A549 (cell line): ENCODE measurements around the gene PTPRF. TPM values are rescaled to one million over a fixed set of nuclear protein-coding genes. Genes with fewer than 3 reads are reported as not detected.

ENCODE experiments used
- ATAC-seq, 2 experiments: fragments of 200-7000 bp in 1 of 2; fragments of >200 bp in 1 of 2; cut with Nextera tagmentation in 1 of 2; cut with Tn5 transposase in 1 of 2; 3 replicates each; pipeline versions ENCODE4 v1.8.0 to v1.9.1; 2018 to 2020; ENCODE audit warnings: mild to moderate bottlenecking in 1 of 2, moderate library complexity in 1 of 2
- CTCF ChIA-PET: fragments of 300-600 bp; sonication (Branson Sonifier 250); formaldehyde crosslinking; extraction: SDS; loops from one replicate; lab custom pipeline; 2021; ENCODE audit warnings: antibody characterized with exemption, inconsistent platforms; lab: Yijun Ruan, JAX
- POLR2A ChIA-PET: fragments of 350-600 bp; formaldehyde crosslinking; extraction: SDS; loops from one replicate; lab custom pipeline; 2021; ENCODE audit warnings: antibody characterized with exemption, inconsistent platforms; lab: Yijun Ruan, JAX
- DNase-seq, 2 experiments: peaks; one replicate each; pipeline versions ENCODE4 v3.0.0 to v3.0.0-alpha.2; 2011 to 2016; ENCODE audit warnings: low read depth in 1 of 2, low spot score in 1 of 2
- FAIRE-seq: peaks from 2 replicates; lab custom pipeline; 2011; peaks lifted over from hg19 to GRCh38; lab: Jason Lieb, UNC
- H3K27ac ChIP-seq, 2 experiments: fragments of >200 bp; sonication (Bioruptor Twin); formaldehyde crosslinking; 3 replicates each; pipeline ENCODE4 v1.5.1; 2016 to 2017
- H3K4me1 ChIP-seq: fragments of >200 bp; sonication (Bioruptor Twin); formaldehyde crosslinking; 3 replicates; pipeline ENCODE4 v1.6.1; 2016
- H3K4me2 ChIP-seq: fragments of >200 bp; sonication (Bioruptor Twin); formaldehyde crosslinking; 3 replicates; pipeline ENCODE4 v1.6.1; 2016
- H3K4me3 ChIP-seq: fragments of >200 bp; sonication (Bioruptor Twin); formaldehyde crosslinking; 3 replicates; pipeline ENCODE4 v1.5.1; 2016
- H3K9me3 ChIP-seq: fragments of >200 bp; sonication (Bioruptor Twin); formaldehyde crosslinking; 3 replicates; pipeline ENCODE4 v1.6.1; 2016
- BHLHE40 ChIP-seq: IDR thresholded peaks from 2 replicates; pipeline ENCODE4 v1.6.1; 2012; ENCODE audit warnings: low read depth, low read length, inconsistent platforms
- CHD2 ChIP-seq: fragments of 150-350 bp; IDR thresholded peaks from 2 replicates; pipeline ENCODE4 v1.6.1; 2014; ENCODE audit warnings: low read length; ENCODE audit not compliant: partially characterized antibody
- CTCF ChIP-seq: fragments of >200 bp; sonication (Bioruptor Twin); formaldehyde crosslinking; IDR thresholded peaks from 3 replicates; pipeline ENCODE4 v1.5.1; 2016
- EHF ChIP-seq: fragments of 250-450 bp; sonication (Bioruptor Pico); IDR thresholded peaks from 2 replicates; pipeline ENCODE4 v1.5.0; 2020; ENCODE audit warnings: mild to moderate bottlenecking
- ELK1 ChIP-seq: fragments of 150-350 bp; IDR thresholded peaks from 2 replicates; pipeline ENCODE4 v1.6.1; 2014; ENCODE audit warnings: low read depth, mild to moderate bottlenecking, low read length
- FOXS1 ChIP-seq: fragments of 250-450 bp; sonication (Bioruptor Pico); IDR thresholded peaks from 2 replicates; pipeline ENCODE4 v1.5.0; 2020; ENCODE audit warnings: mild to moderate bottlenecking, moderate library complexity
- HDAC2 ChIP-seq: fragments of 200-600 bp; sonication (generic); IDR thresholded peaks from 2 replicates; pipeline ENCODE4 v1.6.1; 2016
- JUNB ChIP-seq: fragments of >200 bp; sonication (Bioruptor Twin); formaldehyde crosslinking; IDR thresholded peaks from 2 replicates; pipeline ENCODE4 v1.6.1; 2016
- KDM1A ChIP-seq: fragments of 200-600 bp; sonication (generic); IDR thresholded peaks from 2 replicates; pipeline ENCODE4 v1.6.1; 2016; ENCODE audit warnings: low read depth, mild to moderate bottlenecking
- KDM5A ChIP-seq: fragments of 200-600 bp; sonication (generic); IDR thresholded peaks from 2 replicates; pipeline ENCODE4 v1.6.1; 2016; ENCODE audit warnings: antibody characterized with exemption, mild to moderate bottlenecking
- MAFK ChIP-seq: fragments of 450-650 bp; IDR thresholded peaks from 2 replicates; pipeline ENCODE4 v1.6.1; 2014; ENCODE audit not compliant: partially characterized antibody
- MAZ ChIP-seq: fragments of 150-350 bp; IDR thresholded peaks from 2 replicates; pipeline ENCODE4 v1.6.1; 2014; ENCODE audit warnings: antibody characterized with exemption, low read depth, low read length, borderline replicate concordance
- NFE2L2 ChIP-seq: fragments of 150-350 bp; conservative IDR thresholded peaks from 2 replicates; pipeline ENCODE4 v1.6.1; 2014; ENCODE audit warnings: low read length
- PBX3 ChIP-seq: IDR thresholded peaks from 2 replicates; pipeline ENCODE4 v1.6.1; 2012
- POLR2AphosphoS2 ChIP-seq: conservative IDR thresholded peaks from 2 replicates; pipeline ENCODE4 v1.6.1; 2012; ENCODE audit warnings: low read length, improper control_type of control experiment, inconsistent platforms
- RAD21 ChIP-seq, 2 experiments: fragments of >200 bp in 1 of 2; sonication (Bioruptor Twin) in 1 of 2; formaldehyde crosslinking in 1 of 2; IDR thresholded peaks in 1 of 2; conservative IDR thresholded peaks in 1 of 2; 2 replicates in 1 of 2; 3 replicates in 1 of 2; pipeline ENCODE4 v1.6.1; 2012 to 2018; ENCODE audit warnings: inconsistent platforms in 1 of 2
- RCOR1 ChIP-seq: fragments of 150-350 bp; IDR thresholded peaks from 2 replicates; pipeline ENCODE4 v1.6.1; 2014; ENCODE audit warnings: antibody characterized with exemption, low read length, low read depth
- RFX5 ChIP-seq: fragments of 450-650 bp; IDR thresholded peaks from 2 replicates; pipeline ENCODE4 v1.7.1; 2014; ENCODE audit warnings: antibody characterized with exemption, mild to moderate bottlenecking, moderate library complexity
- SREBF2 ChIP-seq: fragments of 450-650 bp; IDR thresholded peaks from 2 replicates; pipeline ENCODE4 v1.6.1; 2014; ENCODE audit warnings: mild to moderate bottlenecking, moderate library complexity
- TFCP2L1 ChIP-seq: fragments of 250-450 bp; sonication (Bioruptor Pico); IDR thresholded peaks from 2 replicates; pipeline ENCODE4 v1.5.0; 2021; ENCODE audit warnings: mild to moderate bottlenecking
- ZC3H11A ChIP-seq: fragments of 450-650 bp; IDR thresholded peaks from 2 replicates; pipeline ENCODE4 v1.6.1; 2014; ENCODE audit warnings: antibody characterized with exemption, mild to moderate bottlenecking
- ZFP36 ChIP-seq: fragments of 450-650 bp; IDR thresholded peaks from 2 replicates; pipeline ENCODE4 v1.6.1; 2014; ENCODE audit warnings: borderline replicate concordance; ENCODE audit not compliant: partially characterized antibody
- ZSCAN20 ChIP-seq: fragments of 250-450 bp; sonication (Bioruptor Pico); IDR thresholded peaks from 2 replicates; pipeline ENCODE4 v1.8.0; 2022; ENCODE audit warnings: mild to moderate bottlenecking, moderate library complexity
- WGBS: methylation state at CpG from one replicate; pipeline ENCODE4 v1.1.6; 2017; ENCODE audit errors: missing lambda C conversion rate; 5-methylcytosine and 5-hydroxymethylcytosine counted together
- polyA plus RNA-seq, 4 experiments: library from polyadenylated mRNA; depleted of rRNA in 3 of 4; stranded (reverse); fragments of >200 nt; fragmentation: RNase III in 1 of 4; extraction: RNeasy Plus Mini Kit Qiagen cat#74134 plus additional on column Dnase treatment in 1 of 4; gene quantifications; 2 replicates in 3 of 4; 3 replicates in 1 of 4; pipeline ENCODE4 v1.2.3, GENCODE V29; 2011 to 2017
- TF ChIP-seq, protein P1 (sequence below): fragments of 450-650 bp; IDR thresholded peaks from 2 replicates; pipeline ENCODE4 v1.6.1; 2014; ENCODE audit warnings: antibody characterized with exemption
- TF ChIP-seq, protein P2 (sequence below): IDR thresholded peaks from 2 replicates; pipeline ENCODE4 v1.6.1; 2012; ENCODE audit warnings: low read depth, borderline replicate concordance

Gene PTPRF
- polyA plus RNA-seq, 2 of the 4 experiments (the other 2 are of a cell fraction), result 68.5 to 96.5 TPM

DNA sequence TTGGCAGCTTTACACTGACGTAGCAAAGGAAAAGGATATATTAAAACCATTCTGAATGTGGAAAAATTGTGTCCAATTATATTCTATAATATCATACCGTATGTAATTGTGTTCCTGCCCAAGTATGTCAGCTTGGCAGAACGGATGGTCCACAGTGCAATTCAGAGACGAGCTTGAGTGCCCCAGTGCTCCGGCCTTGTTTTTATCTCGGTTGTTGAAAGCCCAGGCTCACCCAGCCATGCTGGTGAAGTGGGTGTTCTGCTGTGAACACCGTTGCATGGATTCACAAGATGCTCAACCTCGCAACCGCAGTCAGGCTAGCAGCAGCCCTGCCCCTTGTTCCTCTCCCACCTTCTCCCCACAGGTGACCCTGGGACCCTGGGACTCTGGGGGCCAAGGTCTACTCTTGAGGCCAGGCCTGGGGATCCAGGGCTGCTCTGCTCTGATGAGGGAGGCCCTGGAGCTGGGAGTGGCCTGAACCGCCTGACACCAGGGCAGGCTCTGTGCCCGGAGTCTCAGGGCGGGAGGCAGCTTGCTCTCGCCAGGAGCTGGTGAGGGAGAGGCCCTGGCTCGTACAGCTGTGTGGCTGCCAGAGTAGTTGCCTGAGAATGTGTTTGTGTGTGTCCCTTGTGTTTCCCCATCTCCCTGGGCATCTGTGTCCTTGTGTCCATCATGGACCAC is 11.2 kb downstream of the PTPRF start (continued):
- TF ChIP-seq SREBF2 (no peak), RAD21 (conservative IDR thresholded peaks at IDR 0.05 in 1 of 2, IDR thresholded peaks at IDR 0.05 in 1 of 2) (no peak)

GRCh38 chr1:43542527-43543458 is 12.1 kb downstream of the PTPRF start:
- no peak for ATAC-seq
- ChIA-PET CTCF (interaction anchor here (0.8 to 1.2 kb wide), 3 partner anchors 10 to 28 kb away, joined by 3 read pairs; no protein-coding TSS in a partner anchor), POLR2A (no interaction called here)
- no peak overlapping the region for H3K4me3 ChIP-seq
- no peak for DNase-seq
- no peak for FAIRE-seq
- H3K4me2 ChIP-seq, result no peak overlapping the region
- WGBS, result 79% methylated on average over 9 of the region's 15 CpGs
- TF ChIP-seq HDAC2 (no peak), EHF (CRISPR knock-in tag) (no peak), TFCP2L1 (CRISPR knock-in tag) (no peak), SREBF2 (no peak), MAFK (no peak), BHLHE40 (no peak), FOXS1 (no peak), KDM5A (no peak), POLR2AphosphoS2 (no peak), CHD2 (no peak), RFX5 (no peak), ZC3H11A (no peak), JUNB (no peak)
- TF ChIP-seq, protein P1, sequence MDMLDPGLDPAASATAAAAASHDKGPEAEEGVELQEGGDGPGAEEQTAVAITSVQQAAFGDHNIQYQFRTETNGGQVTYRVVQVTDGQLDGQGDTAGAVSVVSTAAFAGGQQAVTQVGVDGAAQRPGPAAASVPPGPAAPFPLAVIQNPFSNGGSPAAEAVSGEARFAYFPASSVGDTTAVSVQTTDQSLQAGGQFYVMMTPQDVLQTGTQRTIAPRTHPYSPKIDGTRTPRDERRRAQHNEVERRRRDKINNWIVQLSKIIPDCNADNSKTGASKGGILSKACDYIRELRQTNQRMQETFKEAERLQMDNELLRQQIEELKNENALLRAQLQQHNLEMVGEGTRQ, result no peak
- H3K4me1 ChIP-seq, result peaks cover 35% of the 10 kb centered on the region
- no peaks in the 10 kb centered on the region for H3K9me3 ChIP-seq
- H3K27ac ChIP-seq, result no peak overlapping the region

DNA sequence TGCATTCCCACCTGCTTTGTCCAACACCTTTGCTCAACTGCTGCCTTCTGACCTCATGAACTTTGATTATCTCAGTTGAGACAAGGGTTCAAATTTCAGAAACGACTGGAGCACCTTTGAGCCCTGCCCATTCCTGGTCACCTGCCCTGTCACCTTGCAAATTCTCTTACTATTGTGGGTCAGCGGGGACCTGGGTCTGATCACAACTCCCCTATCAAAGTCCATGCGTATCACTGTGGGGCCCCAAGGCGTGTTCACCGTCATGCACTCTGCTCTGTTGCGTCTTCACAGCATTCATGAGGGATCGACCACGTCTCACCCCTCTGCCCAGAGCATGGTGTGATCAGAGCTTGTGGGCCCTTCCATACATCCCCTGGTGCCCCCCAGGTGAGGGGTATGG is 12.9 kb downstream of the PTPRF start:
- no peak overlapping the region for H3K27ac ChIP-seq
- no peak for FAIRE-seq
- no peaks in the 10 kb centered on the region for H3K9me3 ChIP-seq
- WGBS, result 90% methylated on average over 8 of the region's 8 CpGs
- no peak overlapping the region for H3K4me3 ChIP-seq
- TF ChIP-seq RFX5, result no peak
- TF ChIP-seq, all 56 proteins: peak for 0
- DNase-seq (no peak), ATAC-seq (no peak)
- POLR2A ChIA-PET, result no interaction called here
- Histone ChIP-seq H3K4me1 (peaks cover 43% of the 10 kb centered on the region), H3K4me2 (no peak overlapping the region)
- CTCF ChIA-PET, result interaction anchor here (0.8 to 1.2 kb wide), 4 partner anchors 9 to 27 kb away, joined by 3 read pairs; no protein-coding TSS in a partner anchor

GRCh38 chr1:43545339-43545694 is 14.6 kb downstream of the PTPRF start:
- Histone ChIP-seq H3K9me3 (no peaks in the 10 kb centered on the region), H3K4me3 (no peak overlapping the region), H3K4me1 (peaks cover 60% of the 10 kb centered on the region), H3K27ac (peak overlapping the region; percentile 67 to 88), H3K4me2 (peak overlapping the region; percentile 63)
- DNase-seq, result no peak
- FAIRE-seq, result no peak
- peak in 1 of 2 experiments; percentile 17; a peak in 3 of 6 replicates for ATAC-seq
- ChIA-PET CTCF (interaction anchor here (2.2 kb wide), 1 partner anchor 11 kb away, joined by 4 read pairs; no protein-coding TSS in a partner anchor), POLR2A (no interaction called here)
- 87% methylated on average over 11 of the region's 12 CpGs for WGBS
- TF ChIP-seq ZC3H11A (no peak), ELK1 (no peak), ZFP36 (no peak), FOXS1 (no peak), KDM1A (no peak), CTCF (no peak), MAZ (no peak), ZSCAN20 (CRISPR knock-in tag) (no peak), JUNB (no peak), EHF (CRISPR knock-in tag) (no peak), PBX3 (no peak), NFE2L2 (no peak), RCOR1 (no peak)
- TF ChIP-seq, protein P2, sequence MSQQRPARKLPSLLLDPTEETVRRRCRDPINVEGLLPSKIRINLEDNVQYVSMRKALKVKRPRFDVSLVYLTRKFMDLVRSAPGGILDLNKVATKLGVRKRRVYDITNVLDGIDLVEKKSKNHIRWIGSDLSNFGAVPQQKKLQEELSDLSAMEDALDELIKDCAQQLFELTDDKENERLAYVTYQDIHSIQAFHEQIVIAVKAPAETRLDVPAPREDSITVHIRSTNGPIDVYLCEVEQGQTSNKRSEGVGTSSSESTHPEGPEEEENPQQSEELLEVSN, result no peak
